HCT116 (cell line): ENCODE results near the gene PAK6. TPM values are rescaled to one million over a fixed set of nuclear protein-coding genes. Genes with fewer than 3 reads are reported as not detected.

Experiments
- ATAC-seq: fragments of 200-7000 bp; cut with Tn5 transposase; 2 replicates; pipeline ENCODE4 v1.9.1; 2020; ENCODE audit warnings: mild to moderate bottlenecking, moderate library complexity
- BruUV-seq: library from RNA; stranded (reverse); fragments of 400-500 nt; replicated peaks from 2 replicates; lab custom pipeline; 2021; lab: Mats Ljungman, UMichigan
- CTCF ChIA-PET: fragments of 300-600 bp; sonication (Branson Sonifier 250); formaldehyde crosslinking; loops from one replicate; lab custom pipeline; 2021; ENCODE audit warnings: antibody characterized with exemption; lab: Charles Lee
- POLR2A ChIA-PET: fragments of 300-600, 350-600 bp; sonication (Branson Sonifier 250); formaldehyde crosslinking; loops from one replicate; lab custom pipeline; 2021; ENCODE audit warnings: antibody characterized with exemption; lab: Charles Lee
- RAD21 ChIA-PET, 2 experiments: fragments of 300-600 bp; sonication (Branson Sonifier 250); formaldehyde crosslinking; loops; one replicate each; lab custom pipeline; 2023; ENCODE audit warnings: low total read pairs in 2 of 2; ENCODE audit not compliant: uncharacterized antibody in 2 of 2, unreplicated experiment in 2 of 2, low non-redundant PET in 1 of 2; lab: Charles Lee
- DNase-seq: peaks from one replicate; pipeline ENCODE4 v3.0.0-alpha.2; 2010; ENCODE audit warnings: low read depth, low spot score
- H2AFZ ChIP-seq: fragments of 200-600 bp; shearing (Covaris generic), sonication (generic); 2 replicates; pipeline ENCODE4 v1.6.1; 2017; ENCODE audit warnings: low read depth, mixed run types, mixed read lengths, antibody characterized with exemption, low read length; ENCODE audit not compliant: poor library complexity, severe bottlenecking
- H3K27ac ChIP-seq: 2 replicates; pipeline ENCODE4 v1.5.1; 2012; ENCODE audit warnings: low read depth, low read length
- H3K27me3 ChIP-seq: fragments of 200-600 bp; sonication (generic); 2 replicates; pipeline ENCODE4 v1.6.1; 2016; ENCODE audit warnings: mixed run types, low read length, mixed read lengths; ENCODE audit not compliant: insufficient read depth
- H3K36me3 ChIP-seq, 2 experiments: fragments of 200-500 bp in 1 of 2; fragments of 200-600 bp in 1 of 2; sonication (Bioruptor generic) in 1 of 2; sonication (generic) in 1 of 2; 2 replicates each; pipeline versions ENCODE4 v1.5.1 to v1.6.1; 2014 to 2016; ENCODE audit warnings: low read length in 2 of 2, inconsistent platforms in 1 of 2, mixed read lengths in 1 of 2, mixed run types in 1 of 2; ENCODE audit not compliant: insufficient read depth in 2 of 2, control insufficient read depth in 1 of 2
- H3K4me1 ChIP-seq, 2 experiments: fragments of 200-600 bp in 1 of 2; sonication (generic) in 1 of 2; 2 replicates each; pipeline versions ENCODE4 v1.5.1 to v1.6.1; 2012 to 2017; ENCODE audit warnings: low read length in 2 of 2, inconsistent platforms in 1 of 2, mild to moderate bottlenecking in 1 of 2, mixed read lengths in 1 of 2, mixed run types in 1 of 2, moderate library complexity in 1 of 2; ENCODE audit not compliant: insufficient read depth in 2 of 2, control insufficient read depth in 1 of 2
- H3K4me2 ChIP-seq: fragments of 200-600 bp; sonication (generic); 2 replicates; pipeline ENCODE4 v1.6.1; 2017; ENCODE audit warnings: mixed run types, low read length, mixed read lengths
- H3K4me3 ChIP-seq, 2 experiments: fragments of 200-600 bp in 1 of 2; sonication (generic) in 1 of 2; replicated peaks in 1 of 2; 2 replicates each; pipeline ENCODE4 v1.5.1; 2011 to 2016; ENCODE audit warnings: low read length in 2 of 2, control low read depth in 1 of 2, low read depth in 1 of 2, mild to moderate bottlenecking in 1 of 2, mixed read lengths in 1 of 2, mixed run types in 1 of 2
- H3K79me2 ChIP-seq: fragments of 200-600 bp; sonication (generic); 2 replicates; pipeline ENCODE4 v1.6.1; 2017; ENCODE audit warnings: mild to moderate bottlenecking, mixed run types, low read length, moderate library complexity, mixed read lengths; ENCODE audit not compliant: insufficient read depth
- H3K9ac ChIP-seq: fragments of 200-600 bp; sonication (generic); 2 replicates; pipeline ENCODE4 v1.6.1; 2016; ENCODE audit warnings: low read length, mixed read lengths
- H3K9me2 ChIP-seq: fragments of 200-600 bp; sonication (generic), shearing (Covaris generic); 2 replicates; pipeline ENCODE4 v1.6.1; 2017; ENCODE audit warnings: mixed run types, mild to moderate bottlenecking, moderate library complexity; ENCODE audit not compliant: insufficient read depth
- H3K9me3 ChIP-seq, 2 experiments: fragments of 200-500 bp in 1 of 2; fragments of 200-600 bp in 1 of 2; sonication (Bioruptor generic) in 1 of 2; sonication (generic) in 1 of 2; 2 replicates each; pipeline ENCODE4 v1.6.1; 2014 to 2017; ENCODE audit warnings: low read length in 2 of 2, mixed read lengths in 2 of 2, inconsistent platforms in 1 of 2, low read depth in 1 of 2, mild to moderate bottlenecking in 1 of 2, mixed run types in 1 of 2, moderate library complexity in 1 of 2; ENCODE audit not compliant: control insufficient read depth in 1 of 2, insufficient read depth in 1 of 2
- H4K20me1 ChIP-seq: fragments of 200-600 bp; sonication (generic), shearing (Covaris generic); 2 replicates; pipeline ENCODE4 v1.6.1; 2017; ENCODE audit warnings: mixed run types, mild to moderate bottlenecking, moderate library complexity; ENCODE audit not compliant: insufficient read depth
- ATF3 ChIP-seq: IDR thresholded peaks from 2 replicates; pipeline ENCODE4 v1.6.1; 2012
- CBX3 ChIP-seq: IDR thresholded peaks from 2 replicates; pipeline ENCODE4 v1.6.1; 2012; ENCODE audit warnings: low read depth
- CEBPB ChIP-seq: IDR thresholded peaks from 2 replicates; pipeline ENCODE4 v1.6.1; 2012; ENCODE audit warnings: low read depth
- CTCF ChIP-seq, 3 experiments: fragments of 200-600 bp in 1 of 3; sonication (generic) in 1 of 3; IDR thresholded peaks in 2 of 3; conservative IDR thresholded peaks in 1 of 3; 2 replicates each; pipeline ENCODE4 v1.5.1; 2012 to 2017; ENCODE audit warnings: low read depth in 2 of 3, low read length in 2 of 3, antibody characterized with exemption in 1 of 3, borderline replicate concordance in 1 of 3, control low read depth in 1 of 3, mild to moderate bottlenecking in 1 of 3, mixed read lengths in 1 of 3, mixed run types in 1 of 3, moderate library complexity in 1 of 3; ENCODE audit not compliant: insufficient read depth in 1 of 3
- EGR1 ChIP-seq: IDR thresholded peaks from 2 replicates; pipeline ENCODE4 v1.6.1; 2012; ENCODE audit warnings: low read depth
- ELF1 ChIP-seq: IDR thresholded peaks from 2 replicates; pipeline ENCODE4 v1.6.1; 2012; ENCODE audit warnings: low read depth, borderline replicate concordance
- EZH2 ChIP-seq: fragments of 200-600 bp; sonication (generic); IDR thresholded peaks from 2 replicates; pipeline ENCODE4 v1.6.1; 2017; ENCODE audit warnings: antibody characterized with exemption, mixed run types
- EZH2phosphoT487 ChIP-seq: fragments of 200-600 bp; IDR thresholded peaks from 2 replicates; pipeline ENCODE4 v1.6.1; 2018; ENCODE audit warnings: antibody characterized with exemption, borderline replicate concordance
- FOSL1 ChIP-seq: IDR thresholded peaks from 2 replicates; pipeline ENCODE4 v1.6.1; 2012; ENCODE audit warnings: low read depth
- JUND ChIP-seq: IDR thresholded peaks from 2 replicates; pipeline ENCODE4 v1.6.1; 2012
- MAX ChIP-seq: IDR thresholded peaks from 2 replicates; pipeline ENCODE4 v1.6.1; 2012
- POLR2A ChIP-seq: IDR thresholded peaks from 2 replicates; pipeline ENCODE4 v1.7.0; 2011; ENCODE audit warnings: borderline replicate concordance; ENCODE audit not compliant: insufficient read depth, insufficient read length; ENCODE audit errors: extremely low read depth
- POLR2AphosphoS5 ChIP-seq: IDR thresholded peaks from 2 replicates; pipeline ENCODE4 v1.6.1; 2011; ENCODE audit warnings: mild to moderate bottlenecking, low read depth, low read length, moderate library complexity
- RAD21 ChIP-seq: IDR thresholded peaks from 2 replicates; pipeline ENCODE4 v1.6.1; 2012; ENCODE audit warnings: low read depth, mild to moderate bottlenecking
- REST ChIP-seq: IDR thresholded peaks from 2 replicates; pipeline ENCODE4 v1.6.1; 2012; ENCODE audit warnings: low read depth
- SIN3A ChIP-seq: IDR thresholded peaks from 2 replicates; pipeline ENCODE4 v1.6.1; 2012; ENCODE audit warnings: low read depth
- SP1 ChIP-seq: IDR thresholded peaks from 2 replicates; pipeline ENCODE4 v1.6.1; 2012; ENCODE audit warnings: low read depth
- TCF7L2 ChIP-seq: IDR thresholded peaks from 2 replicates; pipeline ENCODE4 v1.7.0; 2011; ENCODE audit warnings: borderline replicate concordance, inconsistent platforms; ENCODE audit not compliant: insufficient read depth, insufficient read length; ENCODE audit errors: extremely low read depth
- ZBTB33 ChIP-seq: IDR thresholded peaks from 2 replicates; pipeline ENCODE4 v1.6.1; 2011; ENCODE audit warnings: mild to moderate bottlenecking, low read length, moderate library complexity; ENCODE audit not compliant: insufficient replicate concordance; ENCODE audit errors: extremely low read depth
- ZNF274 ChIP-seq: fragments of 200-500 bp; sonication (Bioruptor generic); IDR thresholded peaks from 2 replicates; pipeline ENCODE4 v1.6.1; 2014; ENCODE audit warnings: mild to moderate bottlenecking, low read depth, low read length, inconsistent platforms
- intact Hi-C: fragments of 100-400 bp; cut with micrococcal nuclease; formaldehyde crosslinking; loops from 2 replicates; pipeline ENCODE4 v1.10.0; 2022
- total RNA-seq: library from RNA; stranded (reverse); gene quantifications from one replicate; pipeline ENCODE4 v1.2.1, GENCODE V29; 2021; ENCODE audit not compliant: unreplicated experiment

The PAK6 gene
- total RNA-seq, 1 experiment from 2014 or later: 19.9 TPM

GRCh38 chr15:40255033-40255432 is 16.2 kb downstream of the PAK6 start:
- Histone ChIP-seq H3K9ac (no peak overlapping the region), H2AFZ (no peak overlapping the region), H3K4me1 (peaks cover 14 to 42% of the 10 kb centered on the region in 2 experiments), H3K79me2 (peaks cover 18% of the 10 kb centered on the region; the same call in 1 of the 2 replicates), H3K9me2 (no peaks in the 10 kb centered on the region), H4K20me1 (no peaks in the 10 kb centered on the region), H3K4me2 (no peak overlapping the region), H3K9me3 (no peaks in the 10 kb centered on the region), H3K4me3 (no peak overlapping the region), H3K36me3 (peaks cover 3 to 4% of the 10 kb centered on the region in 2 experiments; a peak in 3 of 4 replicates), H3K27me3 (no peaks in the 10 kb centered on the region), H3K27ac (no peak overlapping the region)
- no peak for ATAC-seq
- ChIA-PET CTCF (interaction anchor here (0.8 to 2.0 kb wide), 2 partner anchors 20 to 38 kb away, joined by 3 to 5 read pairs; no protein-coding TSS in a partner anchor), POLR2A (no interaction called here), RAD21 (no interaction called here)
- no peak for TF ChIP-seq CTCF (IDR thresholded peaks at IDR 0.05 in 2 of 3, conservative IDR thresholded peaks at IDR 0.05 in 1 of 3; ENCODE audit: borderline replicate concordance in 1 of 3, insufficient read depth in 1 of 3, low read depth in 2 of 3, low read length in 2 of 3)
- TF ChIP-seq TCF7L2: no peak
- TF ChIP-seq SP1: no peak
- no peak for TF ChIP-seq ATF3
- TF ChIP-seq POLR2A: no peak
- no peak for TF ChIP-seq JUND
- TF ChIP-seq EZH2: no peak
- TF ChIP-seq ELF1: no peak
- no peak for TF ChIP-seq ZNF274
- TF ChIP-seq RAD21: no peak
- TF ChIP-seq FOSL1: no peak
- TF ChIP-seq CBX3: no peak
- TF ChIP-seq ZBTB33: no peak
- no peak for TF ChIP-seq CEBPB
- no peak for TF ChIP-seq REST
- no peak for TF ChIP-seq POLR2AphosphoS5
- no peak for TF ChIP-seq MAX
- no peak for TF ChIP-seq EGR1
- TF ChIP-seq EZH2phosphoT487: no peak
- TF ChIP-seq SIN3A: no peak
- no TSS peak for BruUV-seq
- no peak for DNase-seq
- intact Hi-C loops: no loop called here
